ENCODE results near the gene CCL26. TPM values are rescaled to one million over a fixed set of nuclear protein-coding genes. Genes with fewer than 3 reads are reported as not detected.
"Not testable (repeated sequence)": the region's sequence is repeated elsewhere in the genome, so short reads cannot be mapped to it uniquely, and the experiment has no call there.

The CCL26 gene
- total RNA-seq, 1 donor from 2014 or later = not detected

GRCh38 chr7:75792567-75792966 lies 20.6 kb upstream of the CCL26 start:
- intact Hi-C loops (cut with micrococcal nuclease) = not testable (repeated sequence)

- intact Hi-C loops (cut with micrococcal nuclease) = no loop called here
Measured at GRCh38 chr7:75789361-75789924, 17.4 kb upstream of the CCL26 start.

GRCh38 chr7:75788154-75788847 lies 16.3 kb upstream of the CCL26 start:
- intact Hi-C loops (cut with micrococcal nuclease) = not testable (repeated sequence)

- intact Hi-C loops (cut with micrococcal nuclease) = not testable (repeated sequence)
Measured at GRCh38 chr7:75783058-75783457, 11.0 kb upstream of the CCL26 start.

GRCh38 chr7:75780647-75781273 lies 8.7 kb upstream of the CCL26 start:
- intact Hi-C loops (cut with micrococcal nuclease) = not testable (repeated sequence)

GRCh38 chr7:75779516-75779915 lies 7.5 kb upstream of the CCL26 start:
- intact Hi-C loops (cut with micrococcal nuclease) = not testable (repeated sequence)

- intact Hi-C loops (cut with micrococcal nuclease) = not testable (repeated sequence)
Measured at GRCh38 chr7:75779035-75779434, 7.0 kb upstream of the CCL26 start.

GRCh38 chr7:75776295-75776971 lies 4.4 kb upstream of the CCL26 start:
- intact Hi-C loops (cut with micrococcal nuclease) = no loop called here

- intact Hi-C loops (cut with micrococcal nuclease) = not testable (repeated sequence)
Measured at GRCh38 chr7:75773958-75774357, 1.9 kb upstream of the CCL26 start.

- intact Hi-C loops (cut with micrococcal nuclease) = no loop called here
Measured at GRCh38 chr7:75771224-75771623, 787 bp downstream of the CCL26 start.

GRCh38 chr7:75762350-75762917 lies 9.6 kb downstream of the CCL26 start:
- intact Hi-C loops (cut with micrococcal nuclease) = no loop called here

GRCh38 chr7:75761801-75762200 lies 10.2 kb downstream of the CCL26 start:
- intact Hi-C loops (cut with micrococcal nuclease) = not testable (repeated sequence)

GRCh38 chr7:75758491-75758890 lies 13.5 kb downstream of the CCL26 start:
- intact Hi-C loops (cut with micrococcal nuclease) = no loop called here

GRCh38 chr7:75757860-75758259 lies 14.2 kb downstream of the CCL26 start:
- intact Hi-C loops (cut with micrococcal nuclease) = no loop called here

GRCh38 chr7:75756991-75757676 lies 14.9 kb downstream of the CCL26 start:
- intact Hi-C loops (cut with micrococcal nuclease) = no loop called here

GRCh38 chr7:75756206-75756990 lies 15.6 kb downstream of the CCL26 start:
- intact Hi-C loops (cut with micrococcal nuclease) = no loop called here

GRCh38 chr7:75743455-75743859 lies 28.6 kb downstream of the CCL26 start:
- intact Hi-C loops (cut with micrococcal nuclease) = no loop called here

- intact Hi-C loops (cut with micrococcal nuclease) = no loop called here
Measured at GRCh38 chr7:75740846-75741497, 31.0 kb downstream of the CCL26 start.

GRCh38 chr7:75739796-75740672 lies 32.0 kb downstream of the CCL26 start:
- intact Hi-C loops (cut with micrococcal nuclease) = loop anchor here (1.0 to 2.0 kb wide), 3 partner anchors 139 to 212 kb away; partner anchors contain the start of genes POR and RHBDD2
